ENCODE results near the gene CLOCK.

DNA sequence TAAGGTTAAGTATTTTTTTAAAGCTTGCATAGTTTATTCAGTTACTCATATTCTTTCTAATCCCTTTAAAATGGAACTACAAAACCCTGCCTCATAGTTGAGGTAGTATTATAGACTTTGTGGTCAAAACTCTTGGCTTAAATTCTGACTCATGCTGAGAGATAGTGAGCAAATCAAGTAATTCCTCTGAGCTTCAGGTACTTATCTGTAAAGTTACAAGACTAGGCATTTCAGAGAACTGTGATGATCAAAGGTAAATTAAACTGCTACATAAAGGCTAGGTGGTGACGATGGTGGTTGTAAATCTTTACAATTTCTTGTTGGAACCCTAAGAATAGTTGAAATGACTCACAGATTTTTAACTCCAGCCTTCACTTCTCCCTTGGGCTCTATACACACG is 3.2 kb upstream of the CLOCK start:
- TF ChIP-seq CTCF (IDR thresholded peaks at IDR 0.05 in 4 of 5, conservative IDR thresholded peaks at IDR 0.05 in 1 of 5) (no peak), POLR2A (IDR thresholded peaks at IDR 0.05) (no peak)
